Stimulated activated naive CD8-positive, alpha-beta T cell treated with anti-CD3 and anti-CD28 coated beads, Interleukin-15, amount 100 ng/mL, for 72 hours (primary cell): ENCODE data around the gene AFF1.

ENCODE experiments used
- ATAC-seq: fragments of 150-1000 bp; cut with Tn5 transposase; 2 replicates; pipeline ENCODE4 v1.10.0; 2021; ENCODE audit warnings: mild to moderate bottlenecking, moderate library complexity
- DNase-seq, 2 donors: peaks; one replicate each; pipeline ENCODE4 v3.0.0; 2021 to 2022
- H3K27ac Mint-ChIP-seq, 2 donors: one replicate each; pipeline ENCODE4 v1.8.0; 2022; ENCODE audit warnings: mild to moderate bottlenecking in 2 of 2, mixed read lengths in 2 of 2, moderate library complexity in 2 of 2
- H3K27me3 Mint-ChIP-seq: one replicate; pipeline ENCODE4 v1.8.0; 2022; ENCODE audit warnings: mixed read lengths
- H3K4me1 Mint-ChIP-seq: one replicate; pipeline ENCODE4 v1.8.0; 2022; ENCODE audit warnings: mild to moderate bottlenecking, mixed read lengths
- H3K4me3 Mint-ChIP-seq, 2 donors: one replicate each; pipeline ENCODE4 v1.8.0; 2022; ENCODE audit warnings: mild to moderate bottlenecking in 2 of 2, mixed read lengths in 2 of 2, moderate library complexity in 1 of 2
- H3K9me3 Mint-ChIP-seq, 2 donors: one replicate each; pipeline ENCODE4 v1.8.0; 2022; ENCODE audit warnings: mixed read lengths in 2 of 2

The AFF1 gene

GRCh38 chr4:87116231-87116630 lies 181.4 kb downstream of the AFF1 start:
- ATAC-seq (no peak), DNase-seq (no peak)
- H3K27ac Mint-ChIP-seq: no peak overlapping the region

GRCh38 chr4:87117051-87117731 lies 182.4 kb downstream of the AFF1 start:
- DNase-seq (no peak), ATAC-seq (no peak)
- H3K4me1 Mint-ChIP-seq: peaks cover 13% of the 10 kb centered on the region
- no peak overlapping the region for H3K4me3 Mint-ChIP-seq
- H3K9me3 Mint-ChIP-seq: no peaks in the 10 kb centered on the region
- peak overlapping the region in 1 of 2 donors; percentile 19 for H3K27ac Mint-ChIP-seq
- H3K27me3 Mint-ChIP-seq: no peaks in the 10 kb centered on the region

More at GRCh38 chr4:87116231-87116630, 181.4 kb downstream of the AFF1 start:
- Mint-ChIP-seq H3K4me1 (peaks cover 12% of the 10 kb centered on the region), H3K4me3 (no peak overlapping the region), H3K27me3 (no peaks in the 10 kb centered on the region), H3K9me3 (no peaks in the 10 kb centered on the region)

GRCh38 chr4:87117732-87118075 lies 182.9 kb downstream of the AFF1 start:
- ATAC-seq: no peak
- Mint-ChIP-seq H3K4me3 (no peak overlapping the region), H3K27me3 (no peaks in the 10 kb centered on the region), H3K9me3 (no peaks in the 10 kb centered on the region), H3K4me1 (peaks cover 13% of the 10 kb centered on the region), H3K27ac (peak overlapping the region; percentile 19)
- DNase-seq: no peak

- no peak for ATAC-seq
- Mint-ChIP-seq H3K4me1 (peaks cover 13% of the 10 kb centered on the region), H3K27me3 (no peaks in the 10 kb centered on the region), H3K4me3 (no peak overlapping the region), H3K9me3 (no peaks in the 10 kb centered on the region), H3K27ac (no peak overlapping the region)
- DNase-seq: no peak
These were observed 183.6 kb downstream of the AFF1 start for GRCh38 chr4:87118421-87118820.

DNA sequence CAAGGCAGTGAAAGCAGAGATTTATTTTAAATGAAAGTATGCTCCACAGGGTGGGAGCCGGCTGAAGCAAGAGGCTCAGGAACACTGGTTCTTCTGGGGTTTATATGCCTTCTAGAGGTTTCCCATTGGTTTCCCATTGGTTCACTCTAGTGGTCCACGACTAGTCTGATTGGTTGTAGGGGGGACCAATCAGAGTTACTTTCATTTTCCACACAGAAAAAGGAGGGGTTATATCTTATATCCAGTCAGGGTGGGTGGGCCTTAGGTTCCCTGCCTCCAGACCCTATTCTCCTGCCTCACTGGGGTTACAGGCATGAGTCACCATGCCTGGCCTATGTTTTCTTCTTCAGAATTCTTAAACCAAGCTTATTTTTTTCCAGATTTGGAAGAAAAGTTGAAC lies 184.0 kb downstream of the AFF1 start:
- Mint-ChIP-seq H3K4me3 (no peak overlapping the region), H3K4me1 (peaks cover 13% of the 10 kb centered on the region), H3K27me3 (no peaks in the 10 kb centered on the region), H3K9me3 (no peaks in the 10 kb centered on the region), H3K27ac (peak overlapping the region in 1 of 2 donors; percentile 74)
- ATAC-seq (peak; percentile 52), DNase-seq (no peak)

GRCh38 chr4:87120010-87120409 lies 185.2 kb downstream of the AFF1 start:
- Mint-ChIP-seq H3K27me3 (no peaks in the 10 kb centered on the region), H3K27ac (peak overlapping the region in 1 of 2 donors; percentile 38)

DNA sequence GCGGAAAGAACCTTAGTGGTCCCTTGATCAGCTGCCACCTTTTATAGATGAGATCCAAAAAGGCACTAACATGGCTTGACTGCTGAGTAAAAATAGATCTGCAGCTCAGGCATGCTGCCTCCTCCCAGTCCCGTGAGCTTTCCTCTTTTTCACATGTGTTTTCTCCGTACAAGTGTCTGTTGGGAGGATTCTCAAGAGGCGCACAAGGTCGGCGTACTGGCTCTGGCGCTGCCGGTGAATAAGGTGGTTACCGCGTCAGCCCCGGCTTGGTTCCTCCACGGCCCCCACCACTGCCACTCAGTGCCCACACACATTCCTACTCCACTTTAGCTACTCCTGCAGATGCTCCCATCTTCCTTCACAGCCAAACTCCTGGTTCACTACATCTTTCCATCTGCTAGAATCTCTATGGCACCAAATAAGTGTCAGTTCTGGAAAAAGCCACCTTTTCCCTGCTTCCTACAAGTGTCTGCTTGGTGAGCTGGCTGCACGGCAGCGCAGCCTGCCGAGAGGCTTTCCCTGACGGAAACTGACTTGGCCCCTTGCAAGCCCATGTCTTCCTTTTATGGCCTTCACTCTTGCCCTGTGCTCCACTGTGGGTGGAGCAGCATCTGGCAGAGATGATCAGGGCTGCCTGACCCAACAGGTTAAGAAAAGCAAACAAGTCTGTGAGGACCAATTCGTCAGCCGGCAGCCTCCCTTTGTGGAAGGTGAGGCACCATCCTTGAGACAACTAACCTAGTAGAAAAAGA lies 185.8 kb downstream of the AFF1 start:
- Mint-ChIP-seq H3K4me3 (no peak overlapping the region), H3K27ac (peak overlapping the region in 1 of 2 donors; percentile 38), H3K4me1 (peaks cover 13% of the 10 kb centered on the region), H3K9me3 (no peaks in the 10 kb centered on the region), H3K27me3 (no peaks in the 10 kb centered on the region)
- no peak for DNase-seq
- ATAC-seq: no peak

More at GRCh38 chr4:87120010-87120409, 185.2 kb downstream of the AFF1 start:
- ATAC-seq (no peak), DNase-seq (no peak)
- Mint-ChIP-seq H3K9me3 (no peaks in the 10 kb centered on the region), H3K4me1 (peaks cover 13% of the 10 kb centered on the region), H3K4me3 (no peak overlapping the region)

DNA sequence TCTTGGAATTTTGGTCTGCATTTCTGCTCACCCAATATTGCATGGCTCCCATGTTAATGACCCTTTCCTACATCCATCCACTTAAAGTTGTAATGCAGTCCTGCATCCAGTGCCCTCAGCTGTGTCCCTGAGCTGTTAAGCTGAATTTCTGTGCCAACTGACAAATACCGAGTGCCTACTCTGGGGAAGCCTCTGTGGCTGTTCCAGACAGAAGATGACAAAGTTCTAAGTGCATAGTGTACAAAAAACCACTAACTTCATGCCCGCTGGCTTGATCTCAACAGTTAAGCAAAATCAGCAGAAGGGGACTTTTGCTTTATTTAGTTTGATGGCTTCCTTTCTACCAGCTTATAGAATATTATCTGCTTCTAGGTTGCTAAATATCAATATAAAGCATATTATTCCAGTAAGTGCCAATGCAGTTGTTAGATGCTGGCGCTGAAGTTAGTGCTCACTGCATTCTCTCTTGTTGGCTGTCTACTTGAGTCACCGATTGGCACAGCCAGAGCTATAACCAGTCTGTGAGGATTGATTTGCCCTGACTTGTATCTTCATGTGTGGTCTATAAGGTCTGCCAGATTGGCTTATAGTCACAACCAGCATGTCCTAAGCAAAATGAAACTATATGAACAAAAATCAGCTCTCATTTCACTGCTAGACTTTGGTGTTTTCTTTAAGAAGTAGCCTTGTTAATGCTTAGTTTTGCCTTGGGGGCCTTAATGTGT lies 186.7 kb downstream of the AFF1 start:
- H3K27ac Mint-ChIP-seq: no peak overlapping the region
- H3K27me3 Mint-ChIP-seq: no peaks in the 10 kb centered on the region
- H3K4me3 Mint-ChIP-seq: no peak overlapping the region
- peaks cover 13% of the 10 kb centered on the region for H3K4me1 Mint-ChIP-seq
- ATAC-seq (no peak), DNase-seq (no peak)
- no peaks in the 10 kb centered on the region for H3K9me3 Mint-ChIP-seq

- no peak for ATAC-seq
- no peak overlapping the region for H3K4me3 Mint-ChIP-seq
- H3K27me3 Mint-ChIP-seq: no peaks in the 10 kb centered on the region
- no peaks in the 10 kb centered on the region for H3K9me3 Mint-ChIP-seq
- peaks cover 13% of the 10 kb centered on the region for H3K4me1 Mint-ChIP-seq
- no peak overlapping the region for H3K27ac Mint-ChIP-seq
- DNase-seq: no peak
These were observed 187.4 kb downstream of the AFF1 start for GRCh38 chr4:87122252-87122651.

DNA sequence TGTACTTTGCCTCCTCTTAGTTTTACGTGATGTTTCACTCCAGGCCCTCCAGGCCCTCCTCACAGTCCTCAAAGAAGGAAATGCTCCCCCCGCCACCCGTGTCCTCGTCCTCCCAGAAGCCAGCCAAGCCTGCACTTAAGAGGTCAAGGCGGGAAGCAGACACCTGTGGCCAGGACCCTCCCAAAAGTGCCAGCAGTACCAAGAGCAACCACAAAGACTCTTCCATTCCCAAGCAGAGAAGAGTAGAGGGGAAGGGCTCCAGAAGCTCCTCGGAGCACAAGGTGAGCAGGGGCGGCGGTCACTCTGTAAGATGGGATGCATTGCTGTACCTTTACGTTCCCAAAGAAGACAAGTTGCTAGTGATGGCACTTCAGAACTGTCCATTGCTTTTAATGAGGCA lies 191.2 kb downstream of the AFF1 start:
- ATAC-seq: no peak
- Mint-ChIP-seq H3K27me3 (no peaks in the 10 kb centered on the region), H3K9me3 (no peaks in the 10 kb centered on the region), H3K4me3 (no peak overlapping the region), H3K27ac (peak overlapping the region; percentile 7 to 77), H3K4me1 (peaks cover 3% of the 10 kb centered on the region)
- DNase-seq: no peak

DNA sequence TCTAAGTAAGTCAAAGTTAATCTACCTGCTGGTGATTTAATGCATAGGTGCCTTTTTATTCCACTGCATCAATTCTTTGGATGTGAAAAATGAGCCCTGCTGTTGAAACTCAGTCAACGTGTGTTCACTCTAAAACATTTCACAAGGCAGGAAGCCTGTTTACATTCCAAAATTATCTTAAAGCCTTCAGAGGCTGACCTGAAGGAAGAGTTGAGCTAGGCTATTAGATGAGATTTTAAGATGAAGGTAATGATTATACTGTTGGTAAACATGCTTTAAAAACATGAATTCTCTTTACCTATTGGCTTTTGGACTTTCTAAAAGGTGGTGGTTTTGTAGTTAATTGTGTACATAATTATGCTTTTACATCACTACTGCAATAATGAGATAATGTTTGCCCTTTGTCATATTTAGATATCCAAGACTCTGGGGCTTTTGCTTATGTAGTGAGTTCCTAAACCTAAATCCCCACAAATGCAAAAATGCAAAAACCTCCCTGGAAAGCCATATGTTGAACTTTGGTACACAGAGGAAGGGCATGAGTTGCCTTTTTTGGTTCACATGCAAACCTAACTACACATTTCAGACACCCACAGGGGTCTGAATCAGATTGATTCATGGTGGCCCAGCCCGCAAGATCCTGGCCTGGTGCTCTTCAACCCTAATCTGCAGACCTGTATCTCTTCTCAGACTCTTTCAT lies 193.3 kb downstream of the AFF1 start:
- Mint-ChIP-seq H3K27me3 (no peaks in the 10 kb centered on the region), H3K4me1 (no peaks in the 10 kb centered on the region), H3K9me3 (no peaks in the 10 kb centered on the region), H3K4me3 (no peak overlapping the region), H3K27ac (no peak overlapping the region)
- DNase-seq (no peak), ATAC-seq (no peak)

DNA sequence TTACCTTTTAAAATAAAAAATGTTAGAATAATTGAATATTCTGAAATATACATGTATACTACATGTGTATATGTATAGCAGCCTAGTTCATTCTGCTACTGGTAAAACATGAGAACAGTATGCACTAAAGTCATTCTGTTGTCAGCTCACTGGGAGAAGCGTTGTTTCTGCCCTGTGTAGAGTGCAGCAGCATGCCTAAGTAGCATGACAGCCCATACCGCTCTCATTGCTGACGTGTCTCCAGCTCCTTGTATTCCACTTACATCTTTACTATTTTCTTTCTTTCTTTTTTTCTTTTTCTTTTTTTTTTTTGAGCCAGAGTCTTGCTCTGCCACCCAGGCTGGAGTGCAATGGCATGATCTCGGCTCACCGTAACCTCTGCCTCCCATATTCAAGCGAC lies 194.9 kb downstream of the AFF1 start:
- H3K9me3 Mint-ChIP-seq: no peaks in the 10 kb centered on the region
- peaks cover 6% of the 10 kb centered on the region for H3K4me1 Mint-ChIP-seq
- ATAC-seq: no peak
- no peak overlapping the region for H3K4me3 Mint-ChIP-seq
- DNase-seq: no peak
- H3K27me3 Mint-ChIP-seq: no peaks in the 10 kb centered on the region
- peak overlapping the region in 1 of 2 donors; percentile 19 for H3K27ac Mint-ChIP-seq

- no peak overlapping the region for H3K4me3 Mint-ChIP-seq
- DNase-seq: no peak
- no peaks in the 10 kb centered on the region for H3K9me3 Mint-ChIP-seq
- no peak for ATAC-seq
- peaks cover 8% of the 10 kb centered on the region for H3K4me1 Mint-ChIP-seq
- H3K27ac Mint-ChIP-seq: no peak overlapping the region
- no peaks in the 10 kb centered on the region for H3K27me3 Mint-ChIP-seq
These were observed 196.3 kb downstream of the AFF1 start for GRCh38 chr4:87130985-87131703.

DNA sequence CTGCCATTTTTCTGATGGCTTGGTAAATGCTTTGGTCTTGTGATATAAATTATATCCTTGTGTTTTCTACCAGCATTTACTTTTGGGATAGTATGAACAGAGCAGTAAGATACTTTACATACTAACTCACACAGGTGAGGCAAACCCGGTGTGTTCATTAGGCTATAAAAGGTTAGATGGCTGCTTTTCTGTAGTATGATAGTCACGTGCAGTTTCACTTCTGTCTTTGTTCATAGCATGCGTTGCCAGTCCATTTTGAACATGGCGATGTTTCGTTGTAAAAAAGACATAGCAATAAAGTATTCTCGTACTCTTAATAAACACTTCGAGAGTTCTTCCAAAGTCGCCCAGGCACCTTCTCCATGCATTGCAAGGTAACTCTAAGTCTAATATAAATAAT lies 197.2 kb downstream of the AFF1 start:
- H3K27ac Mint-ChIP-seq: no peak overlapping the region
- no peak overlapping the region for H3K4me3 Mint-ChIP-seq
- H3K4me1 Mint-ChIP-seq: peaks cover 8% of the 10 kb centered on the region
- no peaks in the 10 kb centered on the region for H3K27me3 Mint-ChIP-seq
- no peak for DNase-seq
- no peaks in the 10 kb centered on the region for H3K9me3 Mint-ChIP-seq
- ATAC-seq: no peak

DNA sequence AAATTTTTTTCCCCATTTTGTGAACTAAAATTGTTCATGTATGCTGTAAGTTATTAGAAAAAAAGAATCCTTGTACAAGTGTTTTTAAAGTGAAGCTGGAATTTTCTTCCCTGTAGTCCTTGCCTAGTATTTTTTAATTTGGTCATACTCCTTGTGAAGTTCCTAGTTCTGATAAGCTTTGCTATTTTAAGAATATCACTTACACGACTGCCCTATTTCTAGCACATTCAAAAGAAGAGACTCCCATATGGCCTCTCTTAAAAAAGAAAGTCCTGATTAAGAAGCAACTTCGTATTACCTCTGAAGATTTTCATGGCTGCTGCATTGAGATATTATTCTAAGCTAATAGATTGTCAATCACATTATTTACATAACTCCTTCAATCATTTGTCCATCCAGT lies 198.4 kb downstream of the AFF1 start:
- H3K9me3 Mint-ChIP-seq: no peaks in the 10 kb centered on the region
- no peaks in the 10 kb centered on the region for H3K27me3 Mint-ChIP-seq
- DNase-seq (no peak), ATAC-seq (no peak)
- no peak overlapping the region for H3K27ac Mint-ChIP-seq
- H3K4me1 Mint-ChIP-seq: peaks cover 8% of the 10 kb centered on the region
- H3K4me3 Mint-ChIP-seq: no peak overlapping the region
